SK-N-SH treated with all-trans-retinoic acid at 6 μM for 48 hours (cell line): ENCODE data around the gene THRAP3.

ENCODE experiments used
- CREB5 ChIP-seq: fragments of 250-450 bp; sonication (Bioruptor Pico); IDR thresholded peaks from 2 replicates; pipeline ENCODE4 v1.5.1; 2020; ENCODE audit warnings: low read depth, mild to moderate bottlenecking, moderate library complexity
- OSR1 ChIP-seq: fragments of 250-450 bp; sonication (Bioruptor Pico); IDR thresholded peaks from 2 replicates; pipeline ENCODE4 v1.8.0; 2022; ENCODE audit warnings: moderate library complexity, mild to moderate bottlenecking, inconsistent platforms
- PPARA ChIP-seq: fragments of 250-450 bp; sonication (Bioruptor Pico); IDR thresholded peaks from 2 replicates; pipeline ENCODE4 v1.5.0; 2020; ENCODE audit warnings: mild to moderate bottlenecking, borderline replicate concordance
- SNAI2 ChIP-seq: fragments of 250-450 bp; sonication (Bioruptor Pico); IDR thresholded peaks from 2 replicates; pipeline ENCODE4 v1.5.0; 2020; ENCODE audit warnings: mild to moderate bottlenecking, moderate library complexity
- ZFP3 ChIP-seq: fragments of 250-450 bp; sonication (Bioruptor Pico); IDR thresholded peaks from 2 replicates; pipeline ENCODE4 v1.5.0; 2020; ENCODE audit warnings: mild to moderate bottlenecking, moderate library complexity
- ZFP30 ChIP-seq: fragments of 450-650 bp; formaldehyde crosslinking; IDR thresholded peaks from 2 replicates; pipeline ENCODE4 v1.5.0; 2022; ENCODE audit warnings: mild to moderate bottlenecking, moderate library complexity

DNA sequence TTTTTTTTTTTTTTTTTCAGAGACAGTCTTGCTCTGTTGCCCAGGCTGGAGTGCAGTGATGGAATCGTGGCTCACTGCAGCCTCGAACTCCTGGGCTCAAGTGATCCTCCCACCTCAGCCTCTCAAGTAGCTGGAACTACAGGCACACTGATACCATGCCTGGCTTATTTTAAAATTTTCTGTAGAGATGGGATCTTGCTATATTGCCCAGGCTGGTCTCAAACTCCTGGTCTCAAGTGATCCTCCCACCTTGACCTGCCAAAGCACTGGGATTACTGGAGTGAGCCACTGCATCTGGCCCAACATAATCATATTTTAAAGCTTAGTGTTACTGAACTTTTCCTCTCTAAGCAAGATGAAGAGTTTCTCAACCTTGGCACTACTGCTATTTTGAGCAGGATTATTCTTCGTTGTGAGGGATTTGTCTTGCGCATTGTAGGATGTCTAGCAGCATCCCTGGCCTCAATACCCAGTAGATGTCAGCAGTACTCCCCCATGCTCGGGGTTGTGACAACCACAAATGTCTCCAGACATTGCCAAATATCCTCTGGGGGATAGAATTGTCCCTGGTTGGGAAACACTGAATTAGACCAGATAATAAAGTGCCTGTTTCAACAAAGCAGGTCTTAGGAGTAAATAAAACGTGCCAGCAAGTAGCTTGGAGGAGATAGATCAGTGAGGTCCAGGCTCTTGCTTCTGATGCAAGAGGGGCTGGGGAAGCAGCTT, 15.1 kb upstream of the THRAP3 start:
- TF ChIP-seq ZFP3 (CRISPR knock-in tag) (no peak), ZFP30 (no peak), PPARA (no peak), OSR1 (CRISPR knock-in tag) (no peak), CREB5 (CRISPR knock-in tag) (no peak), SNAI2 (CRISPR knock-in tag) (no peak)
